IPS-15b (cell line): ENCODE measurements around the gene XCR1.

ENCODE experiments used
- H3K27me3 ChIP-seq: one replicate; pipeline ENCODE4 v1.6.1; 2013; ENCODE audit warnings: low read length; ENCODE audit not compliant: control insufficient read depth, insufficient read depth
- H3K36me3 ChIP-seq: one replicate; pipeline ENCODE4 v1.6.1; 2013; ENCODE audit warnings: low read length; ENCODE audit not compliant: control insufficient read depth, insufficient read depth
- H3K4me1 ChIP-seq: one replicate; pipeline ENCODE4 v1.6.1; 2013; ENCODE audit warnings: mild to moderate bottlenecking, low read length; ENCODE audit not compliant: control insufficient read depth, insufficient read depth
- H3K4me3 ChIP-seq: one replicate; pipeline ENCODE4 v1.5.1; 2013; ENCODE audit warnings: low read depth, low read length
- H3K9ac ChIP-seq: one replicate; pipeline ENCODE4 v1.6.1; 2013; ENCODE audit warnings: low read depth, mild to moderate bottlenecking, low read length
- H3K9me3 ChIP-seq: one replicate; pipeline ENCODE4 v1.6.1; 2013; ENCODE audit warnings: mild to moderate bottlenecking, low read length; ENCODE audit not compliant: control insufficient read depth, insufficient read depth

XCR1 gene, protein sequence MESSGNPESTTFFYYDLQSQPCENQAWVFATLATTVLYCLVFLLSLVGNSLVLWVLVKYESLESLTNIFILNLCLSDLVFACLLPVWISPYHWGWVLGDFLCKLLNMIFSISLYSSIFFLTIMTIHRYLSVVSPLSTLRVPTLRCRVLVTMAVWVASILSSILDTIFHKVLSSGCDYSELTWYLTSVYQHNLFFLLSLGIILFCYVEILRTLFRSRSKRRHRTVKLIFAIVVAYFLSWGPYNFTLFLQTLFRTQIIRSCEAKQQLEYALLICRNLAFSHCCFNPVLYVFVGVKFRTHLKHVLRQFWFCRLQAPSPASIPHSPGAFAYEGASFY

DNA sequence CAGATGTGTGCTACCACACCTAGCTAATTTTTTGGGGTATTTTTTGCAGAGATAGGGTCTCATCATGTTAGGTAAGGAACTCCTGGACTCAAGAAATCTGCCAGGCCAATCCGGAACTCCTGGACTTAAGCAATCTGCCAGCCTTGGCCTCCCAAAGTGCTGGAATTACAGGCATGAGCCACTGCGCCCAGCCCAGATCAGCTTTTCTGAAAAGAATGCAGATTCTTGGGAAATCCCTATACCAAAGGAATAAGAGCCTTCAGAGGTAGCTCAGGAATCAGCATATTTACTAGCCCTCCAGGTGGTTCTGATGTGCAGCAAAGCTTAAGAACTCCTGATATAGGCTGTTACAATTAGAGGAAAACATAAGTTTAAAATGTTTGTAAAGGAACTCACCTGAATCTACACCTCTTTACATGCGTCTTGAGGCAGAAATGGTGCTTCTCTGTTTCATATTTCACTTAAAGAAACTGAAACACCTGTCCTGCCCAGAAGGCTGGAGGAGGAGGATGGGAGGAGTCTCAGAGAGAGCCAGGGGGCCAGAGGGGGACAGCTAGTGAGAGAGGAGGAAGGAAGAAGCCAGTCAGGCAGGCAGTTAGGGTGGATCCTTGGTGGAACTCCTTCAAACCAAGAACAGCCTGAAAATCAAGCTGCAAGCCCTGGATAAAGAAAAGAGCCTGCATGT, at the start of gene XCR1:
XCR1 (minus strand) TSS at position 463 of the 685 bp plus-strand sequence. CDS start 5,536 bp downstream, outside the sequence.
- no peak within 1 kb of the TSS for H3K4me3 ChIP-seq
- H3K36me3 ChIP-seq, result no peaks in the 10 kb centered on the region
- H3K4me1 ChIP-seq, result no peaks in the 10 kb centered on the region
- H3K9me3 ChIP-seq, result peaks cover 10% of the 10 kb centered on the region
- H3K27me3 ChIP-seq, result no peaks in the 10 kb centered on the region
- no peak within 1 kb of the TSS for H3K9ac ChIP-seq

DNA sequence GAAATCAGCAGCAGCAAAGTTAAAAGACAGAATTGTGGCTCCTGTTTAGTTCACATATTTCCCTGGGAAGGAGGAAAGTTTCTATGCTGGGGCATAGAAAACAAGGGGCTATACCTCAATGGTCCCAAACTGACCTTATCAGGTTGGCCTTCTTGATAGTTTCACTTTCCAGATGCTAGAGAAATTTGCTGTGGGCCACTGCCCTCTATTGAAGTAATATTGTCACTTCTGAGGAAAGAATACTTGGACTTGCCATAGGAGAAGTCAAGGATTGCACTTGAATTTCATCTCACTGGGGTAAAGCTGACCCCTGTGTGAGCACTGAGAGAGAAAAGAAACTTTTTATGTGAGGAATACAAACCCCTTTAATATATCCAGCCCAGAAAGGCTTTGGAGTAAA, 49.3 kb upstream of the XCR1 start:
- no peaks in the 10 kb centered on the region for H3K36me3 ChIP-seq
- H3K4me1 ChIP-seq, result no peaks in the 10 kb centered on the region
- H3K9me3 ChIP-seq, result peaks cover 3% of the 10 kb centered on the region
- H3K4me3 ChIP-seq, result no peak overlapping the region
- no peaks in the 10 kb centered on the region for H3K27me3 ChIP-seq
- no peak overlapping the region for H3K9ac ChIP-seq

DNA sequence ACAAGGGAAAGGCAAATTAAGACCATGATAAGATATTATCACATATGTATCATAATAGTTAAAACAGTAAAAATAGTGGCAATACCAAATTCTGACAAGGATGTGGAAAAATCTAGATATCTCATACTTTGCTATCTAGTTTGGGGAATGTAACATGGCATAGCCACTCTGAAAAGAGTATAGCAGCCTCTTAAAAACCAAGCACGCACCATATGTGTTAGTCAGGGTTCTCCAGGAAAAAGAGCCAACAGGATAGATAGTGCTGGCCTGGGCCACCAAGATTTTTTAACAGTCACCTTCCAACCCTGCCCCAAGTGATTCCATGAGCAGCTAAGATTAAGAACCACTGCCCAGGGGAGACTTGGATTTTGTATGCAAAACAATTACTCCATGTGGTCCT, 48.5 kb upstream of the XCR1 start:
- Histone ChIP-seq H3K9ac (no peak overlapping the region), H3K27me3 (no peaks in the 10 kb centered on the region), H3K36me3 (no peaks in the 10 kb centered on the region), H3K9me3 (peaks cover 3% of the 10 kb centered on the region), H3K4me1 (no peaks in the 10 kb centered on the region), H3K4me3 (no peak overlapping the region)

DNA sequence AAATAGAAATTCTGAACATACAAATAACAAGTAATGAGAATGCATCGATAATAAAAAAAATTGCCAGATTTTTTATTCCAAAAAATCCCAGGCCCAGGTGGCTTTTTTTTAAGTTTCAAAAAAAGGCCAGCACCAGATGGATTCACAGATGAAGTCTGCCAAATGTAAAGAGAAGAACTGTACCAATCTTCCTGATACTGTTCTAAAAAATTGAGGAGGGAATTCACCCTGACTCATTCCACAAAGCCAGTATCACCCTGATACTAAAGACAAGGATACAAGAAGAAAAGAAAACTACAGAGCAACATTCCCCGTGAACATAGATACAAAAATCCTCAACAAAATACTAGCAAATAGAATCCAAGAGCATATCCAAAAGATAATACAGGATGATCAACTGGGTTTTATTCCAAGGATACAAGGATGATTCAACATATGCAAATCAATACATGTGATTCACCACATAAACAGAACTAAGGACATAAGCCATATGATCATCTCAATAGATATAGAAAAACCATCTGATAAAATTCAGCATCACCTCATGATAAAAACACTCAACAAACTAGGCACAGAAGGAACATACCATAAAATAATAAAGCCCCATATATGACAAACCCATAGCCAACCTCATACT, 44.1 kb upstream of the XCR1 start:
- Histone ChIP-seq H3K27me3 (no peaks in the 10 kb centered on the region), H3K9me3 (no peaks in the 10 kb centered on the region), H3K9ac (no peak overlapping the region), H3K4me3 (no peak overlapping the region), H3K4me1 (no peaks in the 10 kb centered on the region), H3K36me3 (no peaks in the 10 kb centered on the region)

DNA sequence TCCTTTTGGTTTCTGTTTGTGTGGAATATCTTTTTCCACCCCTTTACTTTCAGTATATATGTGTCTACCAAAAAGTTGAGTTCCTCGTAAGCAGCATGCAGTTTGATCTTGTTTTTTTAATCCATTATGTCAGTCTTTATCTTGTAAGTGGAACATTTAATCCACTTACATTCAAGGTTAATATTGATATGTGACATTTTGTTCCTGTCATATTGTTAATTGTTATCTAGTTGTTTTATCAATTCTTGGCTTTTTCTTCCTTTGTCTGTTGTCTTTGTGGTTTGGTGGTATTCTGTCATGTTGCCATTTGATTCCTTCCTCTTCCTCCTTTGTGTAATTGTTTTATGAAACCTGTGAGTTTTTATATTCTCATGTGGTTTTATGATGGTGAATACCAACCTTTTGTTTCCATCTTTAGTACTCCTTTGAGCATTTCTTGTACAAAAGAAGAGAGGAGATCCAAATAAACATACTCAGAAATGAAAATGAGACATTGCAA, 43.4 kb upstream of the XCR1 start:
- H3K9me3 ChIP-seq, result no peaks in the 10 kb centered on the region
- H3K36me3 ChIP-seq, result no peaks in the 10 kb centered on the region
- H3K9ac ChIP-seq, result no peak overlapping the region
- no peak overlapping the region for H3K4me3 ChIP-seq
- no peaks in the 10 kb centered on the region for H3K4me1 ChIP-seq
- no peaks in the 10 kb centered on the region for H3K27me3 ChIP-seq

DNA sequence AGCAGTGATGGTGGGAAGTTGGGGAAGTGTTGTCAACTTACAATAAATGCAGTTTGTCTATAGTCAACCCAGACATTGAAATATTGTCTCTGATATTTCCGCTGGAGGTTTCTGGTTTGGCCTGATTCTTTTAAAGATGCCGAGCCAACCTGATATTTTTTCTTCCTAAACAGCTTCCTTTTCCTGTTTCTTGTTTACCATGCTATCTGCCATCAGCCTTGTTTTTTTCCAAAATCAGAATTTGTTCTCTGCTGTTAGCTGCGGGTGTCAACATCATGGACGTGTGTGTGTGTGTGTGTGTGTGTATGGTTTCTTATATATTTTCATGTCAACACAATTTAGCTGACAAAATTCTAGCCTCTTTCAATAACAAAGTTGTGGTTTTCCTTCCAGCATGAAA, 41.2 kb upstream of the XCR1 start:
- H3K9ac ChIP-seq, result no peak overlapping the region
- no peaks in the 10 kb centered on the region for H3K27me3 ChIP-seq
- H3K4me3 ChIP-seq, result no peak overlapping the region
- H3K9me3 ChIP-seq, result no peaks in the 10 kb centered on the region
- H3K36me3 ChIP-seq, result no peaks in the 10 kb centered on the region
- H3K4me1 ChIP-seq, result no peaks in the 10 kb centered on the region

DNA sequence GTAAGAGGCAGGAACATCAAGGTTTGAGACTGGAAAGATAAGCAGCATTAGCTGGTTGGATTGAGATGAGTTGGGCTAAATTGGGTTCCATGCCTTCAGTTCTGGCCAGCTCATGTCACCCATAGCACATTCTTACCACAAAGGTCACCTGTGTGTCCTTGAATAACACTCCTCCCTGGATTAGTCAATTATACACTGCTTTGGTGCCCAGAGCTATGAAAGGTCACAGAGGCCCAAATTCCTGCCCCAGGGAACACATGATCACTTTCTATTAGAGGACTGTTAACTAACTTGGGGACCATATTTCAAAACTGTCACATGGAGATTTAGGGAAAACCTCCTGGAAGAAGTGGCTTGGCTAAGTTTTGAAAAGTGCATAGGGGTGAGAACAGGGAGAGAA, 40.1 kb upstream of the XCR1 start:
- Histone ChIP-seq H3K4me3 (no peak overlapping the region), H3K4me1 (no peaks in the 10 kb centered on the region), H3K9me3 (no peaks in the 10 kb centered on the region), H3K36me3 (no peaks in the 10 kb centered on the region), H3K9ac (no peak overlapping the region), H3K27me3 (no peaks in the 10 kb centered on the region)

DNA sequence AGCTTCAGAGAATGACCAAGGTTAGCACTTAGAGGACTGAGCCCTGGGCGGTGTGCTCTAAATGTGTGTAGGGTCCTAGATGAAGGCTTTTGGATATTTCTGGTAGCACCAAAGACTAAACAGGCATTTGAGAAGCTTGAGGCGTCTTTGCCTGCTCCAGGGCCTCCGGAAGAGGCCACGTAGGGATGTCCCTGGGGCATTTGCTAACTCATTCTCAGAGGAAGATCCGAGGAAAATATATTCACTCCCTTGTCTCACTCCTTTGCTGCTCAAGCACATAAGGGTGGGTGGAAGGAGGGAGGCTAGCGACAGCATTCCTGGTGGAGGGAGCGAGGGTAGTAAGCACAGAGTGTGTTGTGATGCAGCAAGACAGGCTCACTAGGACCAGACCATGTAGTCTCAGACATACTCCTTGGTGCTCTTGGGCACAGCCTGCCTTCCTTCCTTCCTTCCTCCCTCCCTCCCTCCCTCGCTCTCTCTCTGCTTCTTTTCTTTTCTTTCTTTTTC, 38.5 kb upstream of the XCR1 start:
- H3K36me3 ChIP-seq, result no peaks in the 10 kb centered on the region
- no peaks in the 10 kb centered on the region for H3K4me1 ChIP-seq
- no peaks in the 10 kb centered on the region for H3K27me3 ChIP-seq
- H3K9ac ChIP-seq, result no peak overlapping the region
- no peak overlapping the region for H3K4me3 ChIP-seq
- H3K9me3 ChIP-seq, result no peaks in the 10 kb centered on the region

DNA sequence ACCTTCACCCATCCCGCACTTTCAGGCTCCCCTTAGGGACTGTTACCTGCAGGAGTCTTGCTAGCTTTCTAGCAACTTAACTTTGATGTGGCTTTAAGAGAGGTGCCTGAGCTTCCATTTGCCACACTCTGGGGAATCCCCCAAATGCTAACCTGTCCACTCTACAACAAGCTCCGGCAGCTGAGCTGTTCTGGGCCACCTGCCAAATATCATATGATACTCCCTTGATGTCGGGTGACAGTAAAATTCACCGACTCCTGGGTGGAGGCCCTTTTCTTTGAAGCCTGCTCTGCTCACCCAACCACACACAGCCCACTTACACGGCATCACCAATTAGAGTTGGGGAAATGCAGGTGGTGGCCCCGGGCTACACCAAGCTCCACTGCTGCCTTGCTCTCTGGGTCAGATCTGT, 38.0 kb upstream of the XCR1 start:
- Histone ChIP-seq H3K36me3 (no peaks in the 10 kb centered on the region), H3K4me3 (no peak overlapping the region), H3K27me3 (no peaks in the 10 kb centered on the region), H3K4me1 (no peaks in the 10 kb centered on the region), H3K9me3 (no peaks in the 10 kb centered on the region), H3K9ac (no peak overlapping the region)

DNA sequence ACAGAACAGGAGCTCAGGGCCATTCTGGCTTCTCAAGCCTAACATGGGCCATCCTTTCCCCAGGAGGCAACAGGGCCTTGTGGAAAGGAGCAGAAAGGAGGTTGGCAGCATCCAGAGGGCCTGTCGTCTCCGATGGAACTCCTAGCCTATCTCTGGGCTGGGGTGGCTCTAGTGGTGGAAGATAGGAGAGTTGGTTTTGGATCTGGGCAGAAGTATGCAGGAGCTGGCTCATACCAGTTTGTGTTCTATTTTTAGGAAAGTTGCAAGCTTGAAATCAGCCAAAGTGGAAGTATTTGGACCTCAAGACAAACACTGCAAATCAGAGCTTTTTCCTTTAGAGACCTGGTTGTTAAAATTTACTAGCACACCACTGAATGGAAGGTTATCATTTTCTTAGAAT, 35.4 kb upstream of the XCR1 start:
- Histone ChIP-seq H3K4me3 (no peak overlapping the region), H3K9ac (no peak overlapping the region), H3K36me3 (no peaks in the 10 kb centered on the region), H3K27me3 (no peaks in the 10 kb centered on the region), H3K4me1 (no peaks in the 10 kb centered on the region), H3K9me3 (no peaks in the 10 kb centered on the region)

DNA sequence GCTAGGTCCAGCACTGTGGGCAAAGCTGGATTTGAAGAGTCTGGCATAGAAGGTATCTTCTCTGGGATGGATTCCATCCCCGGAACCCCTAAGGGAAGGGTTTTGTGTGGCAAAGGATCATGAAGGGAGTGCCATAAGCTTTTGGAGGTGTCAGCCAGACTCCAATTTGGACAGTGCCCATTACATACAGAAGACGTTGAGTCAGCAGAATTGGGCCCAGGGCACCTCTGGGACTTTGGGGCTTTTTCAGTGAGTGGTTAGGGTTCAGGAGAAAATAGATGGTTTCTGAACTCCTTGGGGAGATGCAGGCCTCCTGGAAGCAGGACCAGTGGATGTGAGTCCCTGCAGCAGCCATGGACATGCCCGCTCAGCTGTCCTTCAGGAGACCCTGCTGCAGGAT, 34.6 kb upstream of the XCR1 start:
- Histone ChIP-seq H3K4me3 (no peak overlapping the region), H3K4me1 (no peaks in the 10 kb centered on the region), H3K9ac (no peak overlapping the region), H3K27me3 (no peaks in the 10 kb centered on the region), H3K9me3 (no peaks in the 10 kb centered on the region), H3K36me3 (no peaks in the 10 kb centered on the region)
